DOHH2 (cell line): ENCODE results near the gene DIP2B.
"Not testable (repeated sequence)": the region's sequence is repeated elsewhere in the genome, so short reads cannot be mapped to it uniquely, and the experiment has no call there.

Source experiments
- H3F3A ChIP-seq: fragments of 200-600 bp; sonication (generic), shearing (Covaris generic); 2 replicates; pipeline ENCODE4 v1.6.0; 2016; ENCODE audit warnings: antibody characterized with exemption, mild to moderate bottlenecking; ENCODE audit not compliant: control insufficient read depth, insufficient read depth
- H3K27ac ChIP-seq: fragments of 200-600 bp; sonication (generic); 2 replicates; pipeline ENCODE4 v1.5.1; 2014; ENCODE audit warnings: low read depth, mild to moderate bottlenecking, low read length, moderate library complexity
- H3K27me3 ChIP-seq: fragments of 200-600 bp; sonication (generic); 2 replicates; pipeline ENCODE4 v1.6.1; 2014; ENCODE audit warnings: mild to moderate bottlenecking, low read length, mixed read lengths; ENCODE audit not compliant: control insufficient read depth
- H3K36me3 ChIP-seq: fragments of 200-600 bp; sonication (generic); 2 replicates; pipeline ENCODE4 v1.6.1; 2014; ENCODE audit warnings: mild to moderate bottlenecking, low read length, moderate library complexity, mixed read lengths; ENCODE audit not compliant: control insufficient read depth
- H3K4me1 ChIP-seq: fragments of 200-600 bp; sonication (generic); 2 replicates; pipeline ENCODE4 v1.6.1; 2014; ENCODE audit warnings: mild to moderate bottlenecking, low read length, mixed read lengths; ENCODE audit not compliant: control insufficient read depth
- H3K4me2 ChIP-seq: fragments of 200-600 bp; sonication (generic); 2 replicates; pipeline ENCODE4 v1.6.0; 2014; ENCODE audit warnings: mild to moderate bottlenecking, low read length, moderate library complexity
- H3K4me3 ChIP-seq: fragments of 200-600 bp; sonication (generic); 2 replicates; pipeline ENCODE4 v1.5.1; 2014; ENCODE audit warnings: mild to moderate bottlenecking, low read length, mixed read lengths
- H3K79me2 ChIP-seq: fragments of 200-600 bp; sonication (generic); 2 replicates; pipeline ENCODE4 v1.6.1; 2014; ENCODE audit warnings: mild to moderate bottlenecking, low read length, mixed read lengths; ENCODE audit not compliant: control insufficient read depth
- H3K9me2 ChIP-seq: fragments of 200-600 bp; sonication (generic); replicated peaks from 2 replicates; pipeline ENCODE4 v1.6.1; 2014; ENCODE audit warnings: mild to moderate bottlenecking, low read length, mixed read lengths; ENCODE audit not compliant: control insufficient read depth
- H3K9me3 ChIP-seq: fragments of 200-600 bp; sonication (generic); 2 replicates; pipeline ENCODE4 v1.6.1; 2014; ENCODE audit warnings: antibody characterized with exemption, low read length, mixed read lengths; ENCODE audit not compliant: control insufficient read depth, insufficient read depth
- H4K20me1 ChIP-seq: fragments of 200-600 bp; sonication (generic); 2 replicates; pipeline ENCODE4 v1.6.0; 2014; ENCODE audit warnings: low read depth, mild to moderate bottlenecking, antibody characterized with exemption, low read length, moderate library complexity; ENCODE audit not compliant: control insufficient read depth, insufficient read depth
- EZH2phosphoT487 ChIP-seq: fragments of 200-600 bp; sonication (generic); IDR thresholded peaks from 2 replicates; pipeline ENCODE4 v1.6.1; 2017; ENCODE audit warnings: borderline replicate concordance, mild to moderate bottlenecking, antibody characterized with exemption, low read length, moderate library complexity, mixed read lengths
- TF ChIP-seq, protein P1 (sequence below): fragments of 200-600 bp; sonication (generic); IDR thresholded peaks from one replicate; pipeline ENCODE4 v1.5.1; 2014; ENCODE audit warnings: antibody characterized with exemption, mild to moderate bottlenecking, low read depth, low read length; ENCODE audit not compliant: poor library complexity, severe bottlenecking

DIP2B gene

DNA sequence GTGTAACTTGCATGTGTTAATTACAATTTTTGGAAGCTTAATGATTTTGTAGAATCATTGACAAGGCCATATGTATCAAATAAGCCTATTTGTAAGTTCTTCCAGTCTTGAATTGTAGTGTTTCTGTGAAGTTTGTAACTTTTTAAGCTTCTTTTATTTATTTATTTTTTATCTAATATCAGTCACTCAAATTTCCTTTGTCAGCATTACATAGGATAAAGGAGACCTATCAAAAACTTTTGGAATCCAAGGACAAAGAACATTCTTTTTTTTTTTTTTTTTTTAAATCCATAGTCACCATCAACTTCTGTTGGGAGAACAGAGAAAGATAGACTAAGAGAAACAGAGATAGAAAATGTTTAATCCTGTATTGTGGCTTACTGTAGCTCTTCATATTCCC, 36.4 kb downstream of the DIP2B start:
- Histone ChIP-seq H3F3A (no peaks in the 10 kb centered on the region), H3K27ac (no peak overlapping the region), H3K79me2 (peaks cover 8% of the 10 kb centered on the region), H3K9me2 (no peaks in the 10 kb centered on the region), H3K4me1 (no peaks in the 10 kb centered on the region), H3K27me3 (no peaks in the 10 kb centered on the region), H3K4me3 (no peak overlapping the region), H3K36me3 (no peaks in the 10 kb centered on the region), H3K9me3 (no peaks in the 10 kb centered on the region), H4K20me1 (0 out of 2 replicates have a peak, but pooled peaks cover 3% of the 10 kb centered on the region), H3K4me2 (no peak overlapping the region)
- TF ChIP-seq, protein P1, sequence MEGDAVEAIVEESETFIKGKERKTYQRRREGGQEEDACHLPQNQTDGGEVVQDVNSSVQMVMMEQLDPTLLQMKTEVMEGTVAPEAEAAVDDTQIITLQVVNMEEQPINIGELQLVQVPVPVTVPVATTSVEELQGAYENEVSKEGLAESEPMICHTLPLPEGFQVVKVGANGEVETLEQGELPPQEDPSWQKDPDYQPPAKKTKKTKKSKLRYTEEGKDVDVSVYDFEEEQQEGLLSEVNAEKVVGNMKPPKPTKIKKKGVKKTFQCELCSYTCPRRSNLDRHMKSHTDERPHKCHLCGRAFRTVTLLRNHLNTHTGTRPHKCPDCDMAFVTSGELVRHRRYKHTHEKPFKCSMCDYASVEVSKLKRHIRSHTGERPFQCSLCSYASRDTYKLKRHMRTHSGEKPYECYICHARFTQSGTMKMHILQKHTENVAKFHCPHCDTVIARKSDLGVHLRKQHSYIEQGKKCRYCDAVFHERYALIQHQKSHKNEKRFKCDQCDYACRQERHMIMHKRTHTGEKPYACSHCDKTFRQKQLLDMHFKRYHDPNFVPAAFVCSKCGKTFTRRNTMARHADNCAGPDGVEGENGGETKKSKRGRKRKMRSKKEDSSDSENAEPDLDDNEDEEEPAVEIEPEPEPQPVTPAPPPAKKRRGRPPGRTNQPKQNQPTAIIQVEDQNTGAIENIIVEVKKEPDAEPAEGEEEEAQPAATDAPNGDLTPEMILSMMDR = no peak
- no peak for TF ChIP-seq EZH2phosphoT487

DNA sequence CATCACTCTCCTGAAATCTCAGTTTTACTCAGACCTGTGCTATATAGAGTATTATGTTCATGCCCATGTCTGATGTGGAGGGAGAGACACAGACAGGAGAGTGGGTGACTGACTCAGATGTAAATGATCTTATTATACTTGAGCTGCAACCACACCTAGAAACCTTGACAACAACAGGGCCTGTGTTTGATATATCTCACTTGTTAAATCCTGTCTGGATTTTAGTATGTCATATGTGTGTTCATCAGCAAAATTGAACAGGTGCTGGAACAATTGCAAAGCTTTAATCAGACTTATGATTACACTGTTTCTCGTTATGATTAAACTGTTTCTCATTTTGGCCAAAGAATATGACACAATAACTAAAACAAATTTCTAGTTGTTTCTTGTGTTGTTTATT, 37.7 kb downstream of the DIP2B start:
- H3K79me2 ChIP-seq = peaks cover 8% of the 10 kb centered on the region
- H4K20me1 ChIP-seq = 0 out of 2 replicates have a peak, but pooled peaks cover 2% of the 10 kb centered on the region
- H3K27me3 ChIP-seq = no peaks in the 10 kb centered on the region
- H3K4me1 ChIP-seq = no peaks in the 10 kb centered on the region; the same call in 1 of the 2 replicates
- H3K4me2 ChIP-seq = no peak overlapping the region
- H3K4me3 ChIP-seq = no peak overlapping the region
- no peak for TF ChIP-seq EZH2phosphoT487
- TF ChIP-seq, protein P1 = no peak
- H3F3A ChIP-seq = no peaks in the 10 kb centered on the region
- H3K9me3 ChIP-seq = no peaks in the 10 kb centered on the region
- no peaks in the 10 kb centered on the region for H3K36me3 ChIP-seq
- no peak overlapping the region for H3K27ac ChIP-seq
- H3K9me2 ChIP-seq = no peaks in the 10 kb centered on the region

DNA sequence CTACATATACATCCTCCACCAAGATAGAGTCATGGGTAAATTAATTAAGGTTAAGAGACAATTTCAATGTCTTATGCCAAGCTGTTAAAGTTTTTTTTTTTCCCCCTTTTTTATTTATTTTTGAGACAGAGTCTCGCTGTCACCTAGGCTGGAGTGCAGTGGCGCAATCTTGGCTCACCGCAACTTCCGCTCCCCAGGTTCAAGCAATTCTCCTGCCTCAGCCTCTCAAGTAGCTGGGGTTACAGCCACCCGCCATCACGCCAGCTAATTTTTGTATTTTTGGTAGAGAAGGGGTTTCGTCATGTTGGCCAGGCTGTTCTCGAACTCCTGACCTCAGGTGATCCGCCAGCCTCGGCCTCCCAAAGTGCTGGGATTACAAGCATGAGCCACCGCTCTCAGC, 38.4 kb downstream of the DIP2B start:
- H3K4me1 ChIP-seq, H3K4me3 ChIP-seq, H3K4me2 ChIP-seq, H4K20me1 ChIP-seq, H3K79me2 ChIP-seq, H3K36me3 ChIP-seq, H3K9me2 ChIP-seq, H3F3A ChIP-seq, H3K27ac ChIP-seq, H3K9me3 ChIP-seq, H3K27me3 ChIP-seq: not testable (repeated sequence)

DNA sequence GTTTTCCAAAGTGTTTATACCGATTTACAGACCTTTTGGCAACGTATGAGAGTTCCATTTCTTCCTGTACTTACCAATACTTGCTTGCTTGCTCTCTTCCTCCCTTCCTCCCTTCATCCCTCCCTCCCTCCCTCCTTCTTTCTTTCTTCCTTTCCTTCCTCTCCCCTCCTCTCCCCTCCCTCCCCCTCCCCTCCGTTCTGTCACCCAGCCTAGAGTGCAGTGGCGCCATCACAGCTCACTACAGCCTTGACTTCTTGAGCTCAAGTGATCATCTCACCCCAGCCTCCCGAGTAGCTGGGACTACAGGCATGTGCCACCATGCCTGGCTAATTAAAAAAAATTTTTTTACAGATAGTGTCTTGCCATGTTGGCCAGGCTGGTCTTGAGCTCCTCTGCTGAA, 40.4 kb downstream of the DIP2B start:
- no peaks in the 10 kb centered on the region for H3K9me3 ChIP-seq
- no peak overlapping the region for H3K27ac ChIP-seq
- no peak for TF ChIP-seq EZH2phosphoT487
- TF ChIP-seq, protein P1 = no peak
- H3K4me3 ChIP-seq = no peak overlapping the region
- H3K4me1 ChIP-seq = no peaks in the 10 kb centered on the region; the same call in 1 of the 2 replicates
- H3K79me2 ChIP-seq = peaks cover 3% of the 10 kb centered on the region; the same call in 1 of the 2 replicates
- H3K36me3 ChIP-seq = no peaks in the 10 kb centered on the region
- no peaks in the 10 kb centered on the region for H3K27me3 ChIP-seq
- no peaks in the 10 kb centered on the region for H3K9me2 ChIP-seq
- H3K4me2 ChIP-seq = no peak overlapping the region
- H3F3A ChIP-seq = no peaks in the 10 kb centered on the region
- H4K20me1 ChIP-seq = no peaks in the 10 kb centered on the region
